Endothelial cell of umbilical vein (primary cell): ENCODE measurements around the gene DCDC1. TPM values are rescaled to one million over a fixed set of nuclear protein-coding genes. Genes with fewer than 3 reads are reported as not detected.

Source experiments
- BruUV-seq: library from RNA; stranded (reverse); fragments of 400-500 nt; replicated peaks from 2 replicates; lab custom pipeline; 2021; lab: Mats Ljungman, UMichigan
- CTCF ChIA-PET: fragments of 300-600, 350-600 bp; sonication (Branson Sonifier 250); formaldehyde crosslinking; loops from one replicate; lab custom pipeline; 2021; ENCODE audit warnings: antibody characterized with exemption, inconsistent platforms; lab: Charles Lee
- POLR2A ChIA-PET: fragments of 300-600, 350-600 bp; sonication (Branson Sonifier 250); formaldehyde crosslinking; loops from one replicate; lab custom pipeline; 2021; ENCODE audit warnings: antibody characterized with exemption, inconsistent platforms; lab: Charles Lee
- DNase-seq: peaks from one replicate; pipeline ENCODE4 v3.0.0-alpha.2; 2011; ENCODE audit warnings: low read depth, low spot score
- FAIRE-seq: peaks from 2 replicates; lab custom pipeline; 2011; peaks lifted over from hg19 to GRCh38; lab: Jason Lieb, UNC
- H2AFZ ChIP-seq: 2 replicates; pipeline ENCODE4 v1.6.0; 2012; ENCODE audit warnings: low read depth, low read length, control low read depth, inconsistent platforms
- H3K27ac ChIP-seq: 2 replicates; pipeline ENCODE4 v1.5.1; 2011; ENCODE audit warnings: low read depth, mild to moderate bottlenecking, control low read depth, low read length, moderate library complexity; ENCODE audit not compliant: insufficient read depth
- H3K27me3 ChIP-seq, 2 experiments: 2 replicates each; pipeline versions ENCODE4 v1.6.0 to v1.6.1; 2011; ENCODE audit warnings: low read length in 2 of 2, mixed read lengths in 1 of 2; ENCODE audit not compliant: control insufficient read depth in 2 of 2, insufficient read depth in 2 of 2
- H3K36me3 ChIP-seq, 2 experiments: 2 replicates in 1 of 2; 3 replicates in 1 of 2; pipeline ENCODE4 v1.5.1; 2011; ENCODE audit warnings: low read length in 2 of 2, mild to moderate bottlenecking in 1 of 2, moderate library complexity in 1 of 2; ENCODE audit not compliant: control insufficient read depth in 2 of 2, insufficient read depth in 2 of 2; ENCODE audit errors: extremely low read depth in 1 of 2
- H3K4me1 ChIP-seq: 3 replicates; pipeline ENCODE4 v1.5.1; 2011; ENCODE audit warnings: mild to moderate bottlenecking, low read length; ENCODE audit not compliant: control insufficient read depth, insufficient read depth; ENCODE audit errors: extremely low read depth
- H3K4me2 ChIP-seq: 2 replicates; pipeline ENCODE4 v1.6.1; 2011; ENCODE audit warnings: low read length, control low read depth, mixed read lengths; ENCODE audit not compliant: insufficient read depth
- H3K4me3 ChIP-seq, 3 experiments: fragments of 200-600 bp in 1 of 3; sonication (generic), shearing (Covaris generic) in 1 of 3; replicated peaks in 1 of 3; 2 replicates each; pipeline ENCODE4 v1.5.1; 2011 to 2016; ENCODE audit warnings: control low read depth in 3 of 3, low read length in 3 of 3, mild to moderate bottlenecking in 2 of 3, inconsistent platforms in 1 of 3, low read depth in 1 of 3, moderate library complexity in 1 of 3; ENCODE audit not compliant: insufficient read depth in 1 of 3
- H3K79me2 ChIP-seq: 2 replicates; pipeline ENCODE4 v1.6.0; 2012; ENCODE audit warnings: low read length, inconsistent platforms; ENCODE audit not compliant: control insufficient read depth, insufficient read depth
- H3K9ac ChIP-seq: replicated peaks from 2 replicates; pipeline ENCODE3; 2011; ENCODE audit warnings: low read length, control low read depth; ENCODE audit not compliant: insufficient read depth; ENCODE audit errors: extremely low read depth
- H3K9me1 ChIP-seq: replicated peaks from 3 replicates; pipeline ENCODE4 v1.6.0; 2011; ENCODE audit warnings: mild to moderate bottlenecking, low read length; ENCODE audit not compliant: control insufficient read depth, insufficient read depth; ENCODE audit errors: extremely low read depth
- H3K9me3 ChIP-seq: replicated peaks from 2 replicates; pipeline ENCODE4 v1.5.1; 2012; ENCODE audit warnings: low read length, inconsistent platforms; ENCODE audit not compliant: control insufficient read depth, insufficient read depth
- H4K20me1 ChIP-seq: replicated peaks from 2 replicates; pipeline ENCODE3; 2011; ENCODE audit warnings: mild to moderate bottlenecking, low read length; ENCODE audit not compliant: control insufficient read depth, insufficient read depth; ENCODE audit errors: extremely low read depth
- CTCF ChIP-seq, 2 donors: IDR thresholded peaks; 1 replicate in 1 of 2; 2 replicates in 1 of 2; pipeline ENCODE4 v1.5.1; 2011; ENCODE audit warnings: low read length in 2 of 2, mild to moderate bottlenecking in 2 of 2, moderate library complexity in 2 of 2, control low read depth in 1 of 2, inconsistent platforms in 1 of 2, low read depth in 1 of 2; ENCODE audit not compliant: insufficient read depth in 1 of 2; ENCODE audit errors: extremely low read depth in 1 of 2
- EZH2 ChIP-seq: IDR thresholded peaks from 2 replicates; pipeline ENCODE4 v1.6.1; 2012; ENCODE audit warnings: borderline replicate concordance, low read depth, mild to moderate bottlenecking, moderate library complexity, low read length, inconsistent platforms; ENCODE audit not compliant: severe bottlenecking
- FOS ChIP-seq: IDR thresholded peaks from 2 replicates; pipeline ENCODE4 v1.6.1; 2011; ENCODE audit warnings: mild to moderate bottlenecking, low read length, moderate library complexity, borderline replicate concordance; ENCODE audit not compliant: insufficient read depth
- GATA2 ChIP-seq: IDR thresholded peaks from 2 replicates; pipeline ENCODE4 v1.7.0; 2011; ENCODE audit warnings: low read depth, mild to moderate bottlenecking, moderate library complexity, mixed read lengths, low read length; ENCODE audit not compliant: insufficient read length, insufficient read depth
- JUN ChIP-seq: IDR thresholded peaks from 2 replicates; pipeline ENCODE4 v1.6.1; 2011; ENCODE audit warnings: borderline replicate concordance, low read depth; ENCODE audit not compliant: insufficient read length, insufficient read depth
- MYC ChIP-seq: IDR thresholded peaks from one replicate; pipeline ENCODE4 v1.6.1; 2011; ENCODE audit warnings: mild to moderate bottlenecking, low read depth, low read length
- POLR2A ChIP-seq: IDR thresholded peaks from 2 replicates; pipeline ENCODE4 v1.6.1; 2012; ENCODE audit warnings: low read depth, mild to moderate bottlenecking, control low read depth, low read length
- POLR2AphosphoS5 ChIP-seq: IDR thresholded peaks from 2 replicates; pipeline ENCODE4 v1.6.1; 2012; ENCODE audit warnings: low read depth, mild to moderate bottlenecking, control low read depth, low read length, moderate library complexity; ENCODE audit not compliant: insufficient read depth
- dilution Hi-C: fragments of 300-500 bp; cut with MboI; formaldehyde crosslinking; loops from one replicate; pipeline ENCODE4 v1.15.0; 2019; ENCODE audit warnings: low sequenced_read_pairs; ENCODE audit not compliant: extremely low pct_ligation_motif_present
- intact Hi-C: fragments of 100-400 bp; cut with micrococcal nuclease; formaldehyde crosslinking; loops from one replicate; pipeline ENCODE4 v1.10.0; 2022
- polyA plus RNA-seq, 4 experiments: library from polyadenylated mRNA; depleted of rRNA in 3 of 4; stranded (reverse) in 3 of 4; unstranded in 1 of 4; fragments of >200 nt; gene quantifications; 2 replicates each; pipeline versions ENCODE4 v1.2.1 to v1.2.3, GENCODE V29; 2011 to 2012; ENCODE audit warnings: missing spikeins in 1 of 4
- total RNA-seq: library from RNA; stranded (reverse); gene quantifications from 2 replicates; pipeline ENCODE4 v1.2.3, GENCODE V29; 2021
- TF ChIP-seq, protein P1 (sequence below): IDR thresholded peaks from 2 replicates; pipeline ENCODE4 v1.6.1; 2011; ENCODE audit not compliant: insufficient read depth, insufficient read length

The DCDC1 gene
- total and polyA plus RNA-seq, 2 donors (not counting 3 experiments of a cell fraction or from before 2014, with no cell fraction given): 0.04 TPM; not detected in 1

DNA sequence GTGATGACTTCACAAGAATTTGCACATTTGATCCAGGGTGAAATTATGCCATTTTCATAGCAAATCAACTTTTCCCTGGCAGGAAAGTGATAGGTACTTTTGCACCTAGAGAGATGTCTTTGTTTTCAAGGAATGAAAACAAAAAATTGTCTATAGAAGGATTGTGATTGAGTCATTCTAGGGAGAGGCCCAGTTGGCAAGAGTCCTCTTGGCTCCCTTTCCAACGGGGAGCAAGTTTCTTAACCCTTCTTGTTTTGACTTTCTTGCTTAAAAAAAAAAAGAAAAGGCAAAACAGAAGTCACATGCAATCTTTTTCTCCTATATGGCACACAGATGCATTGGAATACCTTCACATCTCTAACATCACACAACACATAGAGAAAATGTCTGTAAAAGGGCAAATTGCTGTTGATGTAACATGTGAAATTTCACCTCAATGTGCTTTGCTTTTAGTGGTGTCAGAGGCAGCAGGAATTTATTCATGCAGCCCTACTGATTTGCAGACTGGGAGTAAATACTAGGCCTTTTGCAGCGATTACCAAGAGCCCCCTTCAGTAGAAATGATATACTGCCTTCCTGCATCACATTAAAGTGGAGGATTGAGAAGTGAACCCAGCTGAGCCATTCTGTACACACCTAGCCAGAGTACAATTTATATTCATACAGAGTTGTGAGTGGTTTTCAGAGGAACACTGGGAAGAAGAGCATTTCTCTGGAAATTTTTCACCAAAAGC is 492.7 kb downstream of the DCDC1 start:
- FAIRE-seq (no peak), DNase-seq (peak; percentile 35)
- Histone ChIP-seq H3K9me3 (no peaks in the 10 kb centered on the region), H2AFZ (no peak overlapping the region), H3K79me2 (no peaks in the 10 kb centered on the region), H3K4me3 (no peak overlapping the region), H3K36me3 (no peaks in the 10 kb centered on the region), H4K20me1 (no peaks in the 10 kb centered on the region), H3K27ac (no peak overlapping the region), H3K4me1 (peaks cover 16% of the 10 kb centered on the region), H3K4me2 (no peak overlapping the region), H3K9me1 (no peaks in the 10 kb centered on the region), H3K9ac (no peak overlapping the region), H3K27me3 (no peaks in the 10 kb centered on the region)
- intact Hi-C loops (loop anchor here (5.0 to 10.0 kb wide), 2 partner anchors 120 to 552 kb away; partner anchors contain the start of gene ARL14EP), dilution Hi-C loops (no loop called here)
- no TSS peak for BruUV-seq
- TF ChIP-seq EZH2 (no peak), GATA2 (no peak), POLR2A (no peak), MYC (no peak), CTCF (IDR thresholded peaks at IDR 0.05; ENCODE audit: extremely low read depth in 1 of 2, insufficient read depth in 1 of 2, low read depth in 1 of 2, low read length in 2 of 2) (no peak), POLR2AphosphoS5 (no peak), FOS (no peak), JUN (no peak)
- TF ChIP-seq, protein P1, sequence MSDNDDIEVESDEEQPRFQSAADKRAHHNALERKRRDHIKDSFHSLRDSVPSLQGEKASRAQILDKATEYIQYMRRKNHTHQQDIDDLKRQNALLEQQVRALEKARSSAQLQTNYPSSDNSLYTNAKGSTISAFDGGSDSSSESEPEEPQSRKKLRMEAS: no peak
- ChIA-PET CTCF (no interaction called here), POLR2A (no interaction called here)
